NCI-H187 treated with DMSO at 0.1 percent for 48 hours (cell line): ENCODE data around the gene ITPR2.
"Not testable (repeated sequence)": the region's sequence is repeated elsewhere in the genome, so short reads cannot be mapped to it uniquely, and the experiment has no call there.

Experiments used
- DNase-seq: peaks from one replicate; lab custom pipeline; 2025; lab: John Stamatoyannopoulos, UW

Gene ITPR2

DNA sequence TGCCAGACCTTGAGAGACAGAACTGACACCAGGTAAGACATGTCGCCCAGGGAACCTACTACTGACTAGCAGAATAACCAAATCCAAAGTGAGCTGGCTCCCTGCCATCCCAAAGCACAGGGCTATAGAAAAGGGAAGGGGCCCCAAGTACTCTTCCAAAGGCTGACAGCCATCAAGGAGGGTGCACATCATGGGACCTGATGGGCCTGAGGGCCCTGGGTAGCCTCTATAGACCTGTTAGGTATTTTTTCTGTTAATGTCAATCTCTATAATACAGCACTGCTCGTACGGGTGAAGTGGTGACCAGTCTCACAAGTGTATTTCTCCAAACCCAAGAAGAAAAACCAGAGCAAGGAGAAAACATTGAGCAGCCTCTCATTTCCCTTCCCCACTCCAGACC is 171.6 kb downstream of the ITPR2 start:
- no peak for DNase-seq

DNA sequence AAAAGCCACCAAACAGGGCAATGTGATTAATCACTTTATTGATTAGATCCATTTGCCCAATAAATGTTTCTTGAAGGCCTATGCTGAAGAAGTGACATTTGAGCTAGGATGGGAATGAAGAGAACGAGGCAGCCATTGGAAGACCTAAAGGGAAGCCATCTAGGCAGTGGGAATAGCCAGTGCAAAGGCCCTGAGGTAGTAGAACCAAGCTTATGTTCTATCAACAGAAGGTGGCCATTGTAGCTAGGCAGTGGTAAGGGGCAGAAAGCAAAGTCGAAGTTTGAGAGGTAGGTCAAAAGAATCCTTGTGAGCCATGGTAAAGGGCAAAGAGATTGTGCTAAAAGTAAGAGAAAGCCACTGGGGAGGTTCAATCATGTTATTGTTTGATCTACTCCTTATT is 173.1 kb downstream of the ITPR2 start:
- no peak for DNase-seq

DNA sequence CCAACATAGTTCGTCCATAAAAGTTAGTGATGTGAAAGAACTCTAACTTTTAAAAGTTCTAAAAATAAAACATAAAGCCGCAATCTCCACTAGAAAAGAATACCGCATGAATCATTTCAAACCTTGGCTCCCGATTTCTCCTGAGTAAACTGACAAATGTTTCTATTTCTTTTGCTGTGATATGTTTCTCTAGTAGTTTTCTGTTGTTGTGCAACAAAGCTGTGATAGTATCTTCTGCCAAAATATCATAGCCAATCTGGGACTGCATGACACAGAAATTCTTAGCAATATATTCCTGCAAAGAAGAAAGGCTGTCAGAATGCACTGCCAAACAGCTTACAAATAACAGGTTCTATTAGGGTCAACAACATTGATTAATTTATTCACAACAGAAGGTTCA is 174.0 kb downstream of the ITPR2 start:
- DNase-seq: no peak

DNA sequence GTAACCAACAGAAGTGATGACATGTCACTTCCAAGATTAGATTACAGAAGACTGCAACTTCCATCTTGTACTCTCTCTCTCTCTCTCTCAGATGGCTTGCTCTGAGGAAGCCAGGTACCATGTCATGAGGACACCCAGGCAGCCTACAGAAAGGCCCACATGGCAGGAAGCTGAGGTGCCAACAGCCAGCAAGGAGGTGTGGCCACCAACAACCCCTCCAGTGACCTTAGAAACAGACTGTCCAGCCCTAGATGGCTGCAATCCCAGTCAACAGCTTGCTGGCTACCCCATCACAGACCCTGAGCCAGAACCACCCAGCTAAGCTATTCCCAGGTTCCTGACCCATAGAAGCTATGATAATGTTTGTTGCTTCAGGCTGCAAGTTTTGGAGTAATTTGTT is 178.4 kb downstream of the ITPR2 start:
- DNase-seq: no peak

DNA sequence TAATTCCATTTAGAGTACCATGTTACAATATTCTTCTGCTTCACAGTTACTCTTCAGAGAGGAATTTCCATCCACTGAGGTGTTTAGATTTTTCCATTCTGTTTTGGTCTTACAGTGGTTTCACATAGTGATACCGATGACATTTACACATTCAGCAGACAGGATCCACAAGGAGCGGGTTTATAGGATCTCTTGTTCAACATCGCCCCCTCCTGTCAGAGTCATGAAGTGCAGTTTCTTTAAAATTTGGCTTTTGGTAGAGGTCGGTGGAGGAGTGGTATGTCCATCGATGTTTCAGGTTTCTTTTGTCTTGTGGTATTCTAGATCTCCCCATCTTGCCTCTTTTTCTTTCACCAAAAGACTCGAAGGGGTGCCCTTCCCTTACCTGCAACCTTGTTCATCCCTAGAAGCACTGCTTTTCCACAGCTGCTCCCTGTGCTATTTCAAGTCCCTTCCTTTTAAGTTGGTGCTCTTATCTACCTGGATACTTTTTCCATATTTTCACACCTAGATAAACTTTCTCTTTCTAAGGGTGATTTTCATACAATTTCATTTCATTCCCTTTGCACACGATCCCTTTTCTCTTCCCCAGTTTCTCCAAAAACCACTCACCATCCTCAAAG is 181.3 kb downstream of the ITPR2 start:
- peak; percentile 15 for DNase-seq

DNA sequence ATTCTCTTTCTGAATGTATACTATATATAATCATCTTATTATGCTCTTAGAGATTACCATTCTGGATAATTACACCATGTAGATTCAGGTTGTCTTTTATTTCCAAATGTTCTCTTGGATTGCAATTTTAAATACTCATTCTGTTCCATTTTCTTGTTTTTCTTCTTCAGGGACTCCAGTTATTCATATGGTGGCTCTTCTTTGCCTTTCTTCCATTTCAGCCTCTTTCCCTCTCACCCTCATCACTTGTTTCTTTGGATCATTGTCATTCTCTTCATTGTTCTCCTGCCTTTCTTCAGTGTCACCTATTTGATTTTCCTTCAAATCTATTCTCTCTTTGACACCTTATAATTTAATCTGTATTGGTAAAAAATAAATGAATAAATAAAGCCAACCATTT is 182.0 kb downstream of the ITPR2 start:
- DNase-seq: no peak

DNA sequence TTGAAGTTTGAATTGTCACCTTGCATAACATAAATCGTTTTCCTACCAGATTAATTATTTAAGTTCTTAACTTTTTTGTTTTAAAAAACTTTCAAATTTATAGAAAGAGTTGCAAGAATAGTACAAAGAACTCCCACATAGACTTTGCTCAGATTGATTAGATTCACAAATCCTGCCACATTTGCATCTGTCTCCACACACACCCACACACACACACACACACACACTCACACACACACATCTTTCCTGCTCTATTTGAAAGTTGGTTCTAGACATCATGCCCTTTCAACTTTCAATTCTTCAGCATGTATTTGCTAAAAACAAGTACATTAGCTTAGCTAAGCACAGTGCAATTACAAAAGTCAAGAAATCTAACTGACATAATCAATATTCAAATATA is 184.0 kb downstream of the ITPR2 start:
- no peak for DNase-seq

DNA sequence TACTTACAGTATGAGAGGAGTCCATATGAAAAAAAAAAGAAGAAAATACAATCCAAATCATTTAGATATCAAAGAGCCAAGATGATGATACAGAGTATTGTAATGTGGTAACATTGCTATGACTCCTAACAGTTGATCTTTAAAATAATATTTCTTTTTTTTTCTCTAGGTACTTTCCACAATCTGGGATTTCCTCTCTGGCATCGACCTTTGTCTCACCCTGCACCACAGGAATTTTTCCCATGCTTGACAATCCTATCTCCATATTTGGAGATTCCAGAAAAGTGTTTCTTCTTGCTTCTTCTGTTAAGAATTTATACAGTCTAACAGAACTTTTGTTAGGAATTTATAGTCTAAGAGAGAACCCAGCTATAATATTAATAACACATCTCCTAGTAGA is 184.4 kb downstream of the ITPR2 start:
- DNase-seq: no peak

DNA sequence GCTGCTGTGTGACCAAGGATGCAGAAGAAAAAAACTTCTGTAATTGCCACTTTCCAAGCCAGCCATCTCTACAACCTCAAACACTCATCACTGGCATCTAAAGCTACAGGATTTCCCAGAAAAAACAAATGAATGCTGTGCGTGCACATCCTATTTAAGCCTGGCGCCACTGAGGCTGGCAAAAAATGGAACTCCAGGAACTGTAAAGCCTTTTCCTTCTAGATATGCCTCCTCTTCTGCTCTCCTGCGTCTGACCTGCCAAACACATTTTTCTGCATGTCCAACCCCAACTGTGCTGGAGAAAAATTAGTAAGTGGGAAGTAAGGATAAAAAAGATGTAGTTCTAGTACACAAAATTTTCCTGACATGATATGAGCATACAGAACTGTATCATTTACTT is 184.9 kb downstream of the ITPR2 start:
- no peak for DNase-seq

DNA sequence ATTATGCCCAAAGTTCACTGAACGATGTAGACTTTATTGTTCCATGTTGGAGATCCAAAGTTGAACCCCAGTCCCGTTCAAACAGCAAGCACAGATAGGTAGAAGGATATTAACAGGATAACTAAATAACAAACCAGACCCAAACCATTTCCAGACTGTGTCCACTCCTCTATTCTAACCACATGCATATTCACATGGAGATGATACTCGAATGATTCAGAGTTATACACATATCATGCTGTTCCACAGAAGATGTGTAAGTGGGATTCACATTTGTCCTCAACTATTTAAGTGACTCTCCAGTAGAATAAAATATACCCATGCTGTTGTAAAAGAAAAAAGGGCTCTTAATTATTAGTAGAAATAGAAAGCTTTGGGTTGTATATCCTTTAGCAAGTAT is 185.9 kb downstream of the ITPR2 start:
- DNase-seq: no peak

DNA sequence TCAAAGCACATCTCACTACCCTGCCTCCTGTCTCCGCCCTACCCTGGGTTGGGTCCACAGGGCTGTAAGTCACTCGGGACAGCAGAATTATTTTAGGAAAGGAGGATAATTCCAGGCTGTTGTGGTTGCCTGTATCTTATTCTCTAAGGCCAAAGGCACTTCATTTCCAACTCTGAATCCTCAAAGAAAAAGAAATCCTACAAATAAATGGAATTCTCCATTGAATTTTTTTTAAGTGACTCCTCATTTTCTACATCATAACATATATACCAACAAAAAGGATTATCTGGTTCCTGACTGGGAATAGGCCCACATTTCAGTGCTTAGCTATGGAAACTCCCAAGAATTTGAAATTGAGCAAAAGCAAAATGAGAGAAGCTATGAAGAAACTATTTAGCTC is 186.4 kb downstream of the ITPR2 start:
- DNase-seq: no peak

DNA sequence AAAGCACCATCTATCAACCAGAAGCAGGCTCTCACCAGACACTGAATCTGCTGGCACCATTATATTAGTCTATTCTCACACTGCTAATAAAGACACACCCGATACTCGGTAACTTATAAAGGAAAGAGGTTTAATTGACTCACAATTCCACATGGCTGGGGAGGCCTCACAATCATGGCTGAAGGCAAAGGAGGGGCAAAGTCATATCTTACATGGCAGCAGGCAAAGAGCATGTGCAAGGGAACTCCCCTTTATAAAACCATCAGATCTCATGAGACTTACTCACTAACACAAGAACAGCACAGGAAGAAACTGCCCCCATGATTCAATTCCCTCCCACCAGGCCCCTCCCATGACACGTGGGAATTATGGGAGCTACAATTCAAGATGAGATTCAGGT is 188.6 kb downstream of the ITPR2 start:
- DNase-seq: not testable (repeated sequence)

DNA sequence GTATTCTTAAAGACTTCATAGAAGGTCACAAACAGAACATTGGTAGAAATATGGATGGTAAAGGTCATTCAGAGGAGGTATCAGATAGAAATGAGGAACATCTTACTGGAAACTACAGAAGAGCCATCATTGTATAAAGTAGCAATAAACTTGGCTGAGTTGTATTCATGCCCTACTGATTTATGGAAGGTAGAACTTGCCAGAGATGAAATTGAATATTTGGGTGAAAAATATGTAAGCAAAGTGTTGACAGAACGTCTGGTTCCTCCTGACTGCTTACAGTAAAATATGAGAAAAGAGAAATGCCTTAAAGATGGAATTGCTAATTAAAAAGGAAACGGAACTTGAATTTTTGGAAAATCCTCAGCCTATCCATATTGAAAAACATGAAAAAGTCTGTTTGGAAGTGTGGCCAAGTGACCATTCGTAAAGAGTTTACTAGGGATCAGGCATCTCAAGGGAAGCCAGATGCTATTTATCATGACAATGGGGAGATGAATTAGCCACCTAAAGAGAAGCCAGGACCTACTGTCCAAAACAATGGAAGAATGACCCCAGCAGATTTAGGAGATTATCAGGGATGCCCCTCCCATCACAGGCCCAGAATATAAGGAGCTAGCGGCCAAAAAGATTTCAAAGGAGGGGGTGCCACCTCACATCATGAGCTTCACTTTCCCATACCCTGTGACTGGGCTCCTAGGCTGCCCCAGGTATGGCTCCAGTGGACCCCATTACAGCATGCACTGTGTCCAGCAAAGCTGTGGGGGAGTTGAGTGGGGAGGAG is 189.3 kb downstream of the ITPR2 start:
- no peak for DNase-seq

DNA sequence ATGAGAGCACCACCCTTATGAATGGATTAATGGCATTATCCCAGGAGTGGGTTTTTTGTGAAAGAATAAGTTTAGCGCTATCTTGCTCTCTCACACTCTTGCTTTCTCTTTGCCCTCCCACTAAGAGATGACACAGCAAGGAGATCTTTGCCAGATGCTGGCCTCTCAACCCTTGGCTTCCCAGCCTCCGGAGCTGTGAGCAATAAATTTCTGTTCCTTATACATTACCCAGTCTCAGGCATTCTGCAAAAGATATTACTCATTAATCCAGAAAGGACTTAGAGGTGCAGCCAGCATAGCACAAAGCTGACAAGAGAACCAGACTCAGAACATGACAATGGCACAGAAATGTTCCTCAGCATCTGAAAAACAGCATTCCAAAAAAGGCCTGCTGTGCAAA is 190.6 kb downstream of the ITPR2 start:
- DNase-seq: no peak

DNA sequence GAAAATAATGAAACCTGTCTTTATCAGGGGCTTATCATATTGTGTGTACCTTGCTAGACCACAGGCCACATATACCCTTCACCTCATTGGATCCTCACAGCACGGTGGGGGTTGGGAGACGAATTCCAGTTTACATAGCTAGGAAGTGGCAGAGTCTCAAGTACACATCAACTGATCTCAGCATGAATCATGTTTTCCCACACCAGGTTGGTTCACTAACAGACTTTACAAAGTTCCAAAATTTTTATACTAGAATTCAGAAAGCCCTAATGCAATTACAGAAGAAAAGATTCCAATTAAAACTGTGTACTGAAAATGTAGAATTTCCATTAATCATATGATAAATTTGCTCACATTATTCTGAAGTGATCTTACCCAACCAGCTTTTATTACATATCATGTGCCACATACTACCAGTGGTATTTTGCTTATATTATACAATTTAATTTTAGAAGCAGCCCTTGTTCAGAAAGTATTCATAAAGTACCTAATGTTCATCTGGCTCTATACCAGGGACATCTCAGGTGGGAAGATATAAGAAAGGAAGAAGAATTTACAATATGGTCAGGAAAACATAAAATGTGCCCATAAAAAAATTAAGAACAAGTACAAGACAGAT is 196.2 kb downstream of the ITPR2 start:
- DNase-seq: no peak

DNA sequence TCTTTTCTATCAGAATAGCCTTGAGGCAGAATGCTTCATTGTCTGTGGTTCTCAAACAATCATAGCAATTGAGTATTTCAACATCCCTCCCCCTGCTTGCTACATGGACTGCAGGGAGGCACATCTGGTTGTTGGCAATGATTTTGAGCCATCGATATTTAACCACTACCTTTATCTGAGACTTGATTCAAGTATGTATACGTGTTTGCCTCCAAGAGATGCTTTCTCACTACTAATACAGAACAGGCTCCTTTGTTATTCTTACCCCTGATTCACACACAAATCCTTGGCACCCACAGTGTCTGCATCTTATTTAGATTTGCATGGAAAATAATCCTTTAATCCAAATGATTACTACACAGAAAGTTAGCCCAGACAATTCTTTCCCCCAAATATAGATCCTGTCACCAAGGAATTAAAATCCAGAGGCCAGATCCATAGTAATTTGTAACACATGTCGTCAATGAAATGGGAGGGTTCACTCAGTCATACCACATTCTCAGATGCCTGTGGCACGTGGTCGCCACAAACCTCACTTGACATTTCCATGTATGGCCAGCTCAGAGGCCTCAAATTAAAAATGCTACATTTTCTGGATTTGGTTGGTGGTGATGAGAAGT is 199.3 kb downstream of the ITPR2 start:
- DNase-seq: no peak

DNA sequence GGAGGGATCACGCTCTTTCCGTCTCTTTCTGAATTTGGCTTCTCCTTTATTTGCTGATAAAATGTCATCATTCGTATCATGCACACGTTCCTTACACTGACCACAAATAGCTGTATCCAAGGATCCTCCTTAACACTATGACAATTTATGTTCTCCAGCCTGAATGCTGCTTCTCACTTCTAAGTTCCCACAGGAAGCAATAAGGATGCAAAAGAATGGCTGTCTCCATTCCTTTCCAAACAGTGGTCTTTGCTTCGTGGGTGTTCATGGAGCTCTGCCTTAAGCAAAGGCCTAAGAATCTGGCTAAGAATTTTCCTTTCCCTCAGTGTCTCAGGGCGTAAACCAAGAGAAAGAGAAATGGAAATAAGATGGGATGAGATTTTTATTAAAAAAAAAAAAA is 200.2 kb downstream of the ITPR2 start:
- no peak for DNase-seq

DNA sequence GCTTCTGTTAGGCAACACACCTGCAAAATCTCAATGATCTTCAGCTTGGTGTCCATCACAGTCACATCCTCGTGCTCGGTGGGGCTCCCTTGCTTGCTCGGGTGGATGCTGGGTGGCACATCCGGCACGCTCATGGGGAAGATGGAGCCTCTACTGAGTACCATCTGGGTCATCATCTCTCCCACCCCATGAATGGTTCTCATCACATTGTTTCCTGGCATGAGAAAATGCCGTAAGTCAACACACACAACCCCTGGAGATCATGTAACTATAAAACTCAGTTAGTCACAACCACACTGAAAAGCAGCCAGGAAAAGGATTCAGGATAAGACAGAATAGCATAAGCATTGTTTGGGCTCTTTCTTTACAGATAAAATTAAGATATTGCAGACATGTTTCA is 201.1 kb downstream of the ITPR2 start:
- no peak for DNase-seq

DNA sequence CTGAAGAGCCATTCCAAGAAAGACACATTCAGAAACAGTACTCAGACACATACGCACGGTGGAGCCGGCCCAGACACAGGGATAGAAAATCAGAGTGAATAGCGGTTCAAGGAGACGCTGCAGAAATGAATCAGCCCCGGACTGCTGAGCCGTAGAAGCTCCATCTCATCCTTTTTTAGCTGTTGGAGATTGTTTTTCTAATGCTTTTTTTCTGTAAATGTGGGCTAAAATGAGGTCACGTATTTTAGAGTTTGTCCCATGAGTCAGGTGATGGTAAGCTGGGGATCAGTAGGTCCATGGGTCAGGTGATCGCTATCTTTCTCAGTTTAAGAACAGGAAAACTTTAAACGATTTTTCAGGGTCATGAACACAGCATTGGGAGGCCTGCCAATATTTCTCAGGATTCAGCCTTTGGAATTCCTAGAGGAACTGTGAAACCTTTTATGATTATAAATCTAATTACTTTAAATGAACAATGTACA is 202.4 kb downstream of the ITPR2 start:
- DNase-seq: no peak

DNA sequence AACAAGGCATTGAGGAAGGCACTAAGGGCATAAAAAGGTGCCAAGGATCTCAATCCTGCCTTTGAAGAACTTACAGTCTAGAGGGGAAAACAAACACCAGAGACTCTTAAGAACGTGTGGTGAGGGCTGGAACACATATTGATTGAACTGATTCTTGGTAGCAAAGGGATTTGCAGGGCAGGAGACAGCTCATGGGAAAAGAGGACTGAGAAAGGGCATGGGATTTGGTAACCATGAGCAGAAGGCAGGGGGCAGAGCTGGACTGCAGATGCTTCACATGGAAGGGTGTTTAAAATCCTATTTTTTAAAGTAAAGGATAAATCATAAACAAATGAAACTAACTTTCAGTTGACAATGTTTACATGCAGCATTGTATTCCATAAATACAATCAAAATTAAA is 203.1 kb downstream of the ITPR2 start:
- no peak for DNase-seq

DNA sequence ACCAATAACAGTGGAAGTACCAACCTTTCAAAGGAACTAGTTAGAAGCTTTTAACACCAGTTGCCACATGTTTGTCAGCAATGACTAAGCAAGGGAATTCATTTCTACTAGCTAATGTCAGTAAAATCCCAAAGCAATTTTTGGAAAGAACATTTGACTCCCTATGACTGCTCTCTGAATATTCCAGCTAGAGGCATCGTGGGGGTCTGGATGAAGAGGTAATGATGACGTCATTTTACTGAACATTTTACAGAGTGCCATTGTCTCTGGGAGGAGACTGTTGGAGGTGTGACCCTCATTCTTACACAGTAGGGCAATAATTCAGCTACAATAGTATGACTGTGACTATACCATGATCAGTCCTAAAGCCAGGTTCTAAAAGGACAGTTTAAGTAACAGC is 204.8 kb downstream of the ITPR2 start:
- no peak for DNase-seq

DNA sequence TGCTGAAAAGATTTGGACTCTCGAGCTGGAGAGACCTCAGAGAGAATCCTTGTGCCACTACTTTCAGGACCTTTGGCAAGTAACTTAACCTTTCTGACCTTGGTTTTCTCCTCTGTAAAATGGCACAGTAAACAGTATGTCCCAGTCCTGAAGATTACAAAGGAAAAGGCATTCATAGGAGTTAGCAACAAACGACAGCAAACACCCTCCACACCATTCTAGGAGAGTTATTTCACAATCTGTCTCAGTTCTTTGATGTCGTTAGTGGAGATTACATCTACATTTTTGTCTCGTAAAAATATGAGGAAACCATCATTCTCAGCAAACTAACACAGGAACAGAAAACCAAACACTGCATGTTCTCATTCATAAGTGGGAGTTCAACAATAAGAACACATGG is 205.7 kb downstream of the ITPR2 start:
- DNase-seq: no peak

DNA sequence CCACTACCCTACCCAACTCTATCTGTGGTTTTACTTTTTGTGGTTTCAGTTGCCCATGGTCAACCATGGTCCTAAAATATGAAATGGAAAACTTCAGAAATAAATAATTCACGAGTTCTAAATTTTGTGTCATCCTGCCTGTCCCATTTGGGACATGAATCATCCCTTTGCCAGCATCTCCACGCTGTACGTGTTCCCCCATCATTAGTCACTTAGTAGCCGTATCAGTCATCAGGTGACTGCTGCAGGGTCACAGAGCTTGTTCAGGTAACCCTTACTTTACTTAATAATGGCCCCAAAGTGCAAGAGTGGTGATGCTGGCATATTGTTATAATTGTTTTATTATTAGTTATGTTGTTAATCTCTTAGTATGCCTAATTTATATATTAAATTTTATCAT is 209.9 kb downstream of the ITPR2 start:
- DNase-seq: no peak
